ENCODE results near the gene CDH23. TPM values are rescaled to one million over a fixed set of nuclear protein-coding genes. Genes with fewer than 3 reads are reported as not detected.

CDH23 gene
- total and polyA plus RNA-seq, 10 donors, result 2.0 to 19.9 (median 11.0) TPM

GRCh38 chr10:71568896-71569492, 172.3 kb downstream of the CDH23 start:
- Histone ChIP-seq H3K36me3 (no peaks in the 10 kb centered on the region), H3K9me3 (no peaks in the 10 kb centered on the region), H3K4me1 (peaks cover 0 to 3% (median 0%) of the 10 kb centered on the region in 6 donors), H3K27me3 (replicated peaks in 1 of 7) (no peaks in the 10 kb centered on the region), H3K4me3 (no peak overlapping the region), H3K27ac (no peak overlapping the region)
- TF ChIP-seq POLR2A (IDR thresholded peaks at IDR 0.05), result no peak
- no peak for TF ChIP-seq POLR2AphosphoS5 (IDR thresholded peaks at IDR 0.05)
- no peak for TF ChIP-seq CTCF (IDR thresholded peaks at IDR 0.05 in 8 of 11, conservative IDR thresholded peaks at IDR 0.05 in 3 of 11)
- DNase-seq, result no peak
- 78 to 93% (median 89%) methylated on average over 4 to 5 of the region's 5 CpGs for WGBS, 5 donors
- intact Hi-C loops (cut with DNase I; ENCODE audit: low total_unique reads), result loop anchor here (5.0 kb wide), 1 partner anchor 172 kb away; the partner anchor contains the start of gene CDH23

- no peaks in the 10 kb centered on the region for H3K4me1 ChIP-seq
- H3K9me3 ChIP-seq, result no peaks in the 10 kb centered on the region
- no peaks in the 10 kb centered on the region for H3K36me3 ChIP-seq
- intact Hi-C loops (cut with DNase I; ENCODE audit: low total_unique reads), result loop anchor here (2.0 to 5.0 kb wide), 2 partner anchors 173 to 257 kb away; partner anchors contain the start of gene CDH23
- no peak overlapping the region for H3K27ac ChIP-seq
- H3K4me3 ChIP-seq, result no peak overlapping the region
- 48 to 67% (median 53%) methylated on average over 5 to 6 of the region's 6 CpGs for WGBS, 5 donors
- DNase-seq, result peak; percentile 85
- no peaks in the 10 kb centered on the region for H3K27me3 ChIP-seq (replicated peaks in 1 of 7)
- peak; percentile 70 to 91 (median 85) for TF ChIP-seq CTCF (IDR thresholded peaks at IDR 0.05 in 8 of 11, conservative IDR thresholded peaks at IDR 0.05 in 3 of 11)
- TF ChIP-seq POLR2AphosphoS5 (IDR thresholded peaks at IDR 0.05), result no peak
These were observed 173.3 kb downstream of the CDH23 start for GRCh38 chr10:71569775-71570588.

GRCh38 chr10:71571460-71572175, 174.9 kb downstream of the CDH23 start:
- intact Hi-C loops (cut with DNase I; ENCODE audit: low total_unique reads), result loop anchor here (2.0 kb wide), 1 partner anchor 259 kb away; no protein-coding TSS in a partner anchor
- H3K9me3 ChIP-seq, result no peaks in the 10 kb centered on the region
- no peaks in the 10 kb centered on the region for H3K4me1 ChIP-seq
- no peak for DNase-seq
- no peaks in the 10 kb centered on the region for H3K36me3 ChIP-seq
- no peak overlapping the region for H3K27ac ChIP-seq
- no peak overlapping the region for H3K4me3 ChIP-seq
- TF ChIP-seq POLR2AphosphoS5 (IDR thresholded peaks at IDR 0.05) (no peak), CTCF (IDR thresholded peaks at IDR 0.05 in 8 of 11, conservative IDR thresholded peaks at IDR 0.05 in 3 of 11) (no peak), POLR2A (IDR thresholded peaks at IDR 0.05) (no peak)
- no peaks in the 10 kb centered on the region for H3K27me3 ChIP-seq (replicated peaks in 1 of 7)
- WGBS, 5 donors, result 90 to 93% (median 92%) methylated on average over 14 to 15 of the region's 15 CpGs
